ENCODE results near the gene PLEKHA8.

GRCh38 chr7:30140456-30140855, 112.2 kb downstream of the PLEKHA8 start:
- TF ChIP-seq POLR2AphosphoS5 (IDR thresholded peaks at IDR 0.05), result no peak
- TF ChIP-seq, protein P1, sequence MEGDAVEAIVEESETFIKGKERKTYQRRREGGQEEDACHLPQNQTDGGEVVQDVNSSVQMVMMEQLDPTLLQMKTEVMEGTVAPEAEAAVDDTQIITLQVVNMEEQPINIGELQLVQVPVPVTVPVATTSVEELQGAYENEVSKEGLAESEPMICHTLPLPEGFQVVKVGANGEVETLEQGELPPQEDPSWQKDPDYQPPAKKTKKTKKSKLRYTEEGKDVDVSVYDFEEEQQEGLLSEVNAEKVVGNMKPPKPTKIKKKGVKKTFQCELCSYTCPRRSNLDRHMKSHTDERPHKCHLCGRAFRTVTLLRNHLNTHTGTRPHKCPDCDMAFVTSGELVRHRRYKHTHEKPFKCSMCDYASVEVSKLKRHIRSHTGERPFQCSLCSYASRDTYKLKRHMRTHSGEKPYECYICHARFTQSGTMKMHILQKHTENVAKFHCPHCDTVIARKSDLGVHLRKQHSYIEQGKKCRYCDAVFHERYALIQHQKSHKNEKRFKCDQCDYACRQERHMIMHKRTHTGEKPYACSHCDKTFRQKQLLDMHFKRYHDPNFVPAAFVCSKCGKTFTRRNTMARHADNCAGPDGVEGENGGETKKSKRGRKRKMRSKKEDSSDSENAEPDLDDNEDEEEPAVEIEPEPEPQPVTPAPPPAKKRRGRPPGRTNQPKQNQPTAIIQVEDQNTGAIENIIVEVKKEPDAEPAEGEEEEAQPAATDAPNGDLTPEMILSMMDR (IDR thresholded peaks at IDR 0.05), result no peak

All from transverse colon (tissue), 4 donors.